GM12873 (cell line): ENCODE data around the gene COL9A3.

ENCODE experiments used
- TF ChIP-seq, protein P1 (sequence below): IDR thresholded peaks from 2 replicates; pipeline ENCODE4 v1.5.1; 2012; ENCODE audit warnings: low read depth, mild to moderate bottlenecking, moderate library complexity, low read length, control low read depth; ENCODE audit not compliant: insufficient read depth; ENCODE audit errors: missing control alignments

COL9A3 gene

DNA sequence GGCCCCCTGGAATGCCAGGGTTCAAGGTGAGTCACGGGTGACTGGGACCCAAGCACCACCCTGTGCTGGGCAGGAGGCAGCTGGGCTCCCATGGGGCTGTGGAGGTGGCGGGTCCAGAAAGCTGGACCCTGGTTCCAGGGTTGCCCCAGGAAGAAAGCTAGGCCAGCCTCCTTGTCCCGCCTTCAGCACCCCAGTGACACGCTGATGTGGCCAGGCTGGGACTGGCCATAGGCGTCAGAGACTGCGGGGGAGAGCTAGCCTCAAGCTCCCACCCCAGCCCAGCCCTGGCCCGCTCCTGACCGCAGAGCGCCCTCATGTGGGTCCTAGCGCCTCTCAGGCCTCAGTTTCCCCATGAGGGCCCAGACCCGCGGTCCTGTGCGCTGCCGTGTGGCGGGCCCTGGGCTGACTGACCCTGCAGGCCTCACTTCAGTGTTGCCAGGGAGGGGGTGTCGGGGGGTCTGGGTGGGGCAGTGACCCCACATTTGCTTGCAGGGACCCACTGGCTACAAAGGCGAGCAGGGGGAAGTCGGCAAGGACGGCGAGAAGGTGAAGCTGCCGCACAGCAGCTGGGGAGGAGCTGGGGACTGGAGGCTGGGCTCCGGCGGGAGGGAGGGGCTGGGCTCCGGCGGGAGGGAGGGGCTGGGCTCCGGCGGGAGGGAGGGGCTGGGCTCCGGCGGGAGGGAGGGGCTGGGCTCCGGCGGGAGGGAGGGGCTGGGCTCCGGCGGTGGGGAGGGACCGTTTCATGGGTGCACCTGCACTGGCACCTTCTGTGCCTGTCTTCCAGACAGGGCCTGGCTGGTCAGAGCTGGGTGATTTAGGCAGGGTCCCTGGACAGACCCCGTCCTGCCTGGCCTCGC is 7.9 kb downstream of the COL9A3 start:
- TF ChIP-seq, protein P1, sequence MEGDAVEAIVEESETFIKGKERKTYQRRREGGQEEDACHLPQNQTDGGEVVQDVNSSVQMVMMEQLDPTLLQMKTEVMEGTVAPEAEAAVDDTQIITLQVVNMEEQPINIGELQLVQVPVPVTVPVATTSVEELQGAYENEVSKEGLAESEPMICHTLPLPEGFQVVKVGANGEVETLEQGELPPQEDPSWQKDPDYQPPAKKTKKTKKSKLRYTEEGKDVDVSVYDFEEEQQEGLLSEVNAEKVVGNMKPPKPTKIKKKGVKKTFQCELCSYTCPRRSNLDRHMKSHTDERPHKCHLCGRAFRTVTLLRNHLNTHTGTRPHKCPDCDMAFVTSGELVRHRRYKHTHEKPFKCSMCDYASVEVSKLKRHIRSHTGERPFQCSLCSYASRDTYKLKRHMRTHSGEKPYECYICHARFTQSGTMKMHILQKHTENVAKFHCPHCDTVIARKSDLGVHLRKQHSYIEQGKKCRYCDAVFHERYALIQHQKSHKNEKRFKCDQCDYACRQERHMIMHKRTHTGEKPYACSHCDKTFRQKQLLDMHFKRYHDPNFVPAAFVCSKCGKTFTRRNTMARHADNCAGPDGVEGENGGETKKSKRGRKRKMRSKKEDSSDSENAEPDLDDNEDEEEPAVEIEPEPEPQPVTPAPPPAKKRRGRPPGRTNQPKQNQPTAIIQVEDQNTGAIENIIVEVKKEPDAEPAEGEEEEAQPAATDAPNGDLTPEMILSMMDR, result no peak

DNA sequence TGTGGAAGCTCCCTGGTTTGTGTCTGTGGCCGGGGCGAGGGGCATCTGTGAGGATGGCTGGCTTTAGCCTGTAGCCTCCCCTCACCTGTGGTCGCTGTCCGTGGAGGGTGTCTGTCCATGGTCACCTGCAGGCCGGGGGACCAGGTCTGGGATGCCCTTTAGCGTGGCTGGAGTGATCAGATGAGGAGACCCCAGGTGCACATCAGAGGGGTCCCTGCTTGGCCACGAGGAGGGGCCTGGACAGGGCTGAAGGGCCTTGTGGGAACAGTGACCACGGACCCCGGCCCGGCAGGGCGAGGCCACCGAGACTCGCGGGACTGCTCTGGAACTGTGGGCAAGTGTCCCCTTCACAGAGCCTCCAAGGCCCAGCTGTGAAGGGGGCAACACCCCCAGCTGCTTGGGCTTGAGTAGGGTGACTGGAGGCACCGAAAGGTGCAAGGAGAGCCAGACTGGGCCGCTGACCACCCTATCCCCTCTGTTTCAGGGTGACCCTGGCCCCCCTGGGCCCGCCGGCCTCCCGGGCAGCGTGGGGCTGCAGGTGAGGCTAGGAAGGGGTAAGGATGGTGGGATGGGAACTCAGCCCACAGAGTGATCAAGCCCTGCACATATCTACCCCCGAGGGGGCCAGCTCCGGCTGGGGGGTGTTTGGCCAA is 8.6 kb downstream of the COL9A3 start:
- TF ChIP-seq, protein P1, result no peak

DNA sequence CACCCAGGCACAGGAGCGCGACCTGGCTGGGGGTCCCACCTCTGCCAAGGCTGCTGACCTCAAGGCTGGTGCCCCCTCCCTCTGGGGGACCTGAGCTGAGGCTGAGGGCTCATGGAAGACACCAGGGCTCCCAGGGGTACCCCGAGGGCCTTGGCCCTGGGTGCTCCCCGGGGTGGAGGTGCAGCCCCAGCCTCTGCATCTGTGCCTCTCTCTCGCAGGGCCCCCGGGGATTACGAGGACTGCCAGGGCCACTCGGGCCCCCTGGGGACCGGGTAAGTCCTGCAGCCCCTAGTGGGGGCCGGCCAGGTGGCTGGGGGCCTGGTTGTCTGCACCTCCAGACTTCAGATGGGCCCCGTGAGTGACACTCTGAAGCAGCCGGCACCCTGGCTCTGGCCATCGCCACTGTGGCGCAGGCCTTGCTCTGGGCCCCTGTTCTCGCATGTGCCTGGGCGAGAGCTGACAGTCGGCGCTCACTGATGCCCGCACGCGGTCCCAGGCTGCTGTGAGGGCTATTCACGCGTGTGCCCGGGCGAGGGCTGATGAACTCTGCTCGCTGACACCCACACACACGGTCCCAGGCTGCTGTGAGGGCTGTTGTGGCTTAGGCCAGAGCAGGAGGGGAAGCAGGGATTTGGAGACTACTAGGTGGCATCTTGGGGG is 9.3 kb downstream of the COL9A3 start:
- TF ChIP-seq, protein P1, result no peak

DNA sequence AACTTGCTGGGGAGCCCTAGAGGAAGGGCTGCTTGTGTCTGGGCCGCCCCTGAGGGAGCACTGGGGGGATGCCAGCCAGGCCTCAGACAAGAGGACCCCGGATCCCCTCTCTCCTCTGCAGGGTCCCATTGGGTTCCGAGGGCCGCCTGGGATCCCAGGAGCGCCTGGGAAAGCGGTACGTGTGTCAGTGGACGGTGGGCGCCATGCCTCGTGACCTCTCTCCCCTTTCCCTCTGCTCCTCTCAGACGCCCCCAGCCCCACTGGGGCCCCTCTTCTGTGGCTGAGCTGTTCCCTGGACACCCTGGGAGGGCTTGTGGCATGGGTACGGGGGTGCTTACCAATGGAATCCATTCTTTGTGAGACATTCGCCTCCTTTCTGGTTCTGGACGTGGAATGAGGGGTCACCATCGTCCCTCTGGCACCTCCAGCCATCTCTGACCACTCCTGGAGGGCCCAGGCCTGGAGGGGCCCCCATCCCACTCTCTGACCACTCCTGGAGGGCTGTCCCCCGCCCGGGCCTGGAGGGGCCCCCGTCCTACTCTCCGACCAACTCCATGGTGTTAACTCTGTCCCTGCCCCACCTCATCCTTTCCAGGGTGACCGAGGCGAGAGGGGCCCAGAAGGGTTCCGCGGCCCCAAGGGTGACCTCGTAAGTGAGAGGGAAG is 9.9 kb downstream of the COL9A3 start:
- TF ChIP-seq, protein P1, result no peak

DNA sequence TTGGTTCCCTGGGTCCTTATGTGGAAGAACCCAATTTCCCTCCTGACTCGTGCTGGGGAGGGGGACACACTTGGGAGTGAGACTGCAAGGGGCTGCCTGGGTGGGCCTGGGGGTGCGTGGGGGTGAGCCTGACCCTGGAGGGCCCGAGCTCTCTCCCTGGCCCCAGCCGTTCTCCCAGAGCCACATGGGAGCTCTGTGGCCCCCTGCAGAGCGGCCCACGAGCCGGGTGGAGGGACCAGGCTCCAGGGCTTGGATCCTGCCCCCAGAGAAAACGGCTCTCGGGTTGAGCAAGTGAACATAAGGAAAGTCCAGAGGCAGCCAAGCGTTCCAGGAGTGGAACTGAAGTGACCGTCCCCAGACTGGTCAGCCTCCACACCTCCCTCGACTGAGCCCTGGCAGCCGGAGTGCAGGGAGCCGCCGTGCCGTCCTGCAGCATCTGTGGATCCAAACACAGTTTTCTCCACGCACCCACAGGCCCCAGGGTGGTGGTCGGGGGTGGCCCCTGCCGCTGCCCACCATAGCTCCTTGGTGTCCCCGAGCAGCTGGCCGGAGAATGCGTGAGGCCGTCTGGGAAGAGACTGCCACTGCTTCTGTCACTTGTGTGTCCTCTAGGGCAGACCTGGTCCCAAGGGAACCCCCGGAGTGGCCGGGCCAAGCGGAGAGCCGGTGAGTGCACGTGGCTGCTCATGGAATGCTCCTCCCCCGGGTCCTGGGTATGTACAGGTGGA is 10.6 kb downstream of the COL9A3 start:
- TF ChIP-seq, protein P1, result no peak

DNA sequence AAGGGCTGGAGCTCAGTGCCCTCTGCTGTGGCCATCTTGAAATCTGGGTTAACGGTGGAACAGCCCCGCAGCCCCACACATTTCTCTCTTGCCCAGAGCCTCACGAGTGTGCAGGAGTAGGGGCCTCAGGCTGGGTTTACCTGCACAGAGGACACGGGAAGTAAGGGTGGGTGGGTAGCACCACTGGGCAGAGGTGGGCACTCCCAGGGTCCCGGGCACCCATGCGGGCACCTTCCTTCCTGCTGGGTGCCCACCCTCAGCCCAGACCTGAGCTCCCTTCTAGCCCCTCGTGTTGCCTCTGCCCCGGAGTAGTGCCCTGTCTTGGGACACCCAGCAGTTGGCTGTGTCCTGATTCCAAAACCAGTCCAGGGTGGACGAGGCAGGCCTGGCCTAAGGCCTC is 11.2 kb downstream of the COL9A3 start:
- TF ChIP-seq, protein P1, result no peak
